Peyer's patch (tissue), 4 donors: ENCODE data around the gene FAM120A.

ENCODE experiments used
- CTCF ChIP-seq, 6 experiments: fragments of 450-650 bp in 4 of 6; fragments of 200-600 bp in 2 of 6; sonication (generic) in 1 of 6; IDR thresholded peaks; one replicate each; pipeline ENCODE4 v1.5.1; 2017 to 2019; ENCODE audit warnings: antibody characterized with exemption in 6 of 6, mild to moderate bottlenecking in 3 of 6, moderate library complexity in 1 of 6
- POLR2A ChIP-seq, 2 donors: fragments of 450-650 bp; IDR thresholded peaks; one replicate each; pipeline ENCODE4 v1.5.1; 2017; ENCODE audit warnings: antibody characterized with exemption in 2 of 2, mild to moderate bottlenecking in 2 of 2, moderate library complexity in 2 of 2

- TF ChIP-seq CTCF (IDR thresholded peaks at IDR 0.05) (no peak), POLR2A (IDR thresholded peaks at IDR 0.05) (no peak)
Observed at GRCh38 chr9:93491593-93492232, 40.2 kb downstream of the FAM120A start.
